DMS53 treated with DMSO at 0.1 percent for 48 hours (cell line): Measurements from ENCODE around the gene FAM110A.
"Not testable (repeated sequence)": the region's sequence is repeated elsewhere in the genome, so short reads cannot be mapped to it uniquely, and the experiment has no call there.

Source experiments
- DNase-seq: peaks from one replicate; lab custom pipeline; 2025; ENCODE audit not compliant: unreplicated experiment; lab: John Stamatoyannopoulos, UW

FAM110A gene

GRCh38 chr20:841568-842546 is 8.3 kb downstream of the FAM110A start:
- DNase-seq = peak; percentile 50

- no peak for DNase-seq
Observed at GRCh38 chr20:842547-842940, 9.0 kb downstream of the FAM110A start.

GRCh38 chr20:843912-844311 is 10.4 kb downstream of the FAM110A start:
- no peak for DNase-seq

- DNase-seq = peak; percentile 96
Observed at GRCh38 chr20:844473-845225, 11.1 kb downstream of the FAM110A start.

- no peak for DNase-seq
Observed at GRCh38 chr20:845226-845868, 11.8 kb downstream of the FAM110A start.

- no peak for DNase-seq
Observed at GRCh38 chr20:845941-846893, 12.7 kb downstream of the FAM110A start.

GRCh38 chr20:846894-847278 is 13.4 kb downstream of the FAM110A start:
- no peak for DNase-seq

GRCh38 chr20:848193-848592 is 14.7 kb downstream of the FAM110A start:
- no peak for DNase-seq

- not testable (repeated sequence) for DNase-seq
Observed at GRCh38 chr20:848731-849130, 15.2 kb downstream of the FAM110A start.

GRCh38 chr20:853406-853996 is 20.0 kb downstream of the FAM110A start:
- DNase-seq = no peak

GRCh38 chr20:854601-855000 is 21.1 kb downstream of the FAM110A start:
- DNase-seq = no peak

GRCh38 chr20:855466-856360 is 22.2 kb downstream of the FAM110A start:
- no peak for DNase-seq

GRCh38 chr20:856361-856775 is 22.9 kb downstream of the FAM110A start:
- no peak for DNase-seq

GRCh38 chr20:858011-858410 is 24.5 kb downstream of the FAM110A start:
- DNase-seq = no peak

- DNase-seq = no peak
Observed at GRCh38 chr20:859751-860231, 26.3 kb downstream of the FAM110A start.

- no peak for DNase-seq
Observed at GRCh38 chr20:860891-861290, 27.4 kb downstream of the FAM110A start.

- no peak for DNase-seq
Observed at GRCh38 chr20:865440-865839, 31.9 kb downstream of the FAM110A start.

GRCh38 chr20:868279-868678 is 34.8 kb downstream of the FAM110A start:
- DNase-seq = no peak

GRCh38 chr20:869606-870005 is 36.1 kb downstream of the FAM110A start:
- no peak for DNase-seq
